GM12878 (cell line): Measurements from ENCODE around the gene SPIB.

Source experiments
- EP300 ChIP-seq, 2 experiments: fragments of 150-350 bp in 1 of 2; IDR thresholded peaks; 2 replicates each; pipeline ENCODE4 v1.6.1; 2011 to 2012; ENCODE audit warnings: low read depth in 2 of 2, low read length in 2 of 2, borderline replicate concordance in 1 of 2, improper control_type of control experiment in 1 of 2, inconsistent platforms in 1 of 2; ENCODE audit not compliant: control insufficient read depth in 1 of 2
- FOXK2 ChIP-seq: fragments of 450-650 bp; IDR thresholded peaks from 2 replicates; pipeline ENCODE4 v1.6.1; 2017; ENCODE audit warnings: mild to moderate bottlenecking, moderate library complexity

DNA sequence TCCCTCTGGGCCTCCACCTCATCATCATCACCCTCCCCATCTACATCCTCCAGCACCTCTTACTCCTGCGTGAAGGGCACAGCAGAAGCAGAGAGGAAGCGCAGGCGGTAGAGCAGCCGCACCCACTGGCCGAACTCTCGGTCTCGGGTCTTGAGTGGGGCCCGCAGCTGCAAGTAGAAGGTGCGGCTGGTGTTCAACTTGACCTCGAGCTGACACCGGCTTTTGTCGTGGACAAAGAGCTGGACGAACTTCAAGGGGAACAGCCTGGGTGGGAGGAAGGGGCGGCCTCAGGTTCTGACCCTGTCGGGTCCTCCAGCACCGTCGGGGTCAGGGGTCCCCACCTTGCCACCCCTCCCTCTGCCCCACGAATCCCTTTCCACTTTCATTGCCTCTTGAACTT lies 48.8 kb downstream of the SPIB start:
- TF ChIP-seq EP300 (IDR thresholded peaks at IDR 0.05; ENCODE audit: borderline replicate concordance in 1 of 2, control insufficient read depth in 1 of 2, low read depth in 2 of 2, low read length in 2 of 2) (no peak), FOXK2 (no peak)
